G401 (cell line): ENCODE results near the gene MND1. TPM values are rescaled to one million over a fixed set of nuclear protein-coding genes. Genes with fewer than 3 reads are reported as not detected.
"Not testable (repeated sequence)": the region's sequence is repeated elsewhere in the genome, so short reads cannot be mapped to it uniquely, and the experiment has no call there.

Experiments used
- DNase-seq: peaks from one replicate; pipeline ENCODE4 v3.0.0-alpha.2; 2015; ENCODE audit warnings: low spot score
- in situ Hi-C: cut with HindIII; loops from 2 replicates; pipeline ENCODE4 v1.10.0; 2016; ENCODE audit warnings: low sequenced_read_pairs, mixed read lengths
- total RNA-seq: library from RNA; depleted of rRNA; stranded (reverse); fragments of >200 nt; shearing (Covaris generic); gene quantifications from 2 replicates; pipeline ENCODE4 v1.2.3, GENCODE V29; 2014; rRNA removed

The MND1 gene
- total RNA-seq, 1 experiment from 2014 or later = 16.2 TPM

GRCh38 chr4:153461549-153461948, 117.1 kb downstream of the MND1 start:
- DNase-seq, in situ Hi-C loops: not testable (repeated sequence)

DNA sequence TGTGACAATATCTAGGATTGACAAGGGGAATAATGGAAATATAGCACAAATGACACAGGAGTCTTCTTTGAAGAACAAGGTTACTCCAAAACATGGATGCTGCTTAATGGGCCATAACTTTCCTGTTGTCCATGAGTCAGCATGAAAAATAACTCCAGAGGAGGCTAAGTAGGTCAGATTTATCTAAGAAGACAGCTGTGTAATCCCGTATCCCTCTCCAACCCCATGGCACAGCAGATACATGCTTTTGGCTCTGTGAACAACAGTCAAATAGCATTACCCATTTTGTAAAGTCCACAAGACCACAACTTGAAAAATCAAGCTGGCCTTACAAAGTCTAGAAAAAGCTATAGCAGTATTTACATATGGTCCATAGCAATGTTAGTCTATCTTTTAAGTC, 119.6 kb downstream of the MND1 start:
- no peak for DNase-seq
- in situ Hi-C loops = no loop called here

Other genes with a start within 250 kb of the MND1 start
- 0.44 and 0.62 TPM in 2 replicates for gene TRIM2, start 140.2 kb upstream of the MND1 start, total RNA-seq
- 4.5 and 13.5 TPM in 2 replicates for gene TMEM131L, start 121.7 kb downstream of the MND1 start, total RNA-seq